GM12878 (cell line): Measurements from ENCODE around the gene TACSTD2. TPM values are rescaled to one million over a fixed set of nuclear protein-coding genes. Genes with fewer than 3 reads are reported as not detected.

Experiments
- ATAC-seq: fragments of 200-7000 bp; cut with Tn5 transposase; 3 replicates; pipeline ENCODE4 v1.9.1; 2020; ENCODE audit warnings: mild to moderate bottlenecking, moderate library complexity
- BruUV-seq: library from RNA; stranded (reverse); fragments of 400-500 nt; replicated peaks from 2 replicates; lab custom pipeline; 2021; lab: Mats Ljungman, UMichigan
- CTCF ChIA-PET: fragments of 300-600 bp; sonication (Branson Sonifier 250); formaldehyde crosslinking; extraction: SDS; loops from one replicate; lab custom pipeline; 2021; ENCODE audit warnings: inconsistent platforms; lab: Yijun Ruan, JAX
- POLR2A ChIA-PET: fragments of 350-600 bp; formaldehyde crosslinking; extraction: SDS; loops from one replicate; lab custom pipeline; 2021; ENCODE audit warnings: inconsistent platforms; lab: Charles Lee
- RAD21 ChIA-PET: fragments of 300-600 bp; sonication (Branson Sonifier 250); formaldehyde crosslinking; loops from one replicate; lab custom pipeline; 2023; ENCODE audit warnings: antibody characterized with exemption; ENCODE audit not compliant: unreplicated experiment; lab: Charles Lee
- SMC1A ChIA-PET: fragments of 300-600 bp; sonication (Branson Sonifier 250); formaldehyde crosslinking; loops from one replicate; lab custom pipeline; 2023; ENCODE audit not compliant: unreplicated experiment, uncharacterized antibody; lab: Charles Lee
- DNase-seq: peaks from one replicate; pipeline ENCODE4 v3.0.0-alpha.2; 2011; ENCODE audit warnings: low read depth, low spot score
- FAIRE-seq: peaks from 3 replicates; lab custom pipeline; 2011; peaks lifted over from hg19 to GRCh38; lab: Jason Lieb, UNC
- H2AFZ ChIP-seq: 2 replicates; pipeline ENCODE4 v1.6.0; 2011; ENCODE audit warnings: low read depth, low read length, control low read depth; ENCODE audit not compliant: control insufficient read depth
- H3K27ac ChIP-seq: 2 replicates; pipeline ENCODE4 v1.5.1; 2011; ENCODE audit warnings: control low read depth; ENCODE audit not compliant: control insufficient read depth, insufficient read depth
- H3K27me3 ChIP-seq, 2 experiments: replicated peaks in 1 of 2; 2 replicates each; pipeline versions ENCODE4 v1.6.0 to v1.6.1; 2011; ENCODE audit warnings: low read length in 1 of 2; ENCODE audit not compliant: control insufficient read depth in 2 of 2, insufficient read depth in 2 of 2
- H3K36me3 ChIP-seq, 2 experiments: 2 replicates each; pipeline ENCODE4 v1.5.1; 2011; ENCODE audit warnings: low read length in 1 of 2; ENCODE audit not compliant: control insufficient read depth in 2 of 2, insufficient read depth in 2 of 2
- H3K4me1 ChIP-seq: 2 replicates; pipeline ENCODE4 v1.6.1; 2011; ENCODE audit warnings: mild to moderate bottlenecking, low read length, moderate library complexity, mixed read lengths; ENCODE audit not compliant: control insufficient read depth, insufficient read depth
- H3K4me2 ChIP-seq: 2 replicates; pipeline ENCODE4 v1.6.0; 2011; ENCODE audit warnings: control low read depth; ENCODE audit not compliant: control insufficient read depth, insufficient read depth
- H3K4me3 ChIP-seq: fragments of 200-600 bp; sonication (generic); 2 replicates; pipeline ENCODE4 v1.5.1; 2016
- H3K79me2 ChIP-seq: 2 replicates; pipeline ENCODE4 v1.6.0; 2011; ENCODE audit warnings: low read length; ENCODE audit not compliant: control insufficient read depth, insufficient read depth
- H3K9ac ChIP-seq: 2 replicates; pipeline ENCODE4 v1.8.0; 2011; ENCODE audit warnings: low read length, control low read depth, mixed read lengths; ENCODE audit not compliant: control insufficient read depth, insufficient read depth
- H3K9me3 ChIP-seq: replicated peaks from 3 replicates; pipeline ENCODE4 v1.5.1; 2011; ENCODE audit warnings: mild to moderate bottlenecking, low read length; ENCODE audit not compliant: control insufficient read depth, insufficient read depth
- H4K20me1 ChIP-seq: 2 replicates; pipeline ENCODE4 v1.6.0; 2011; ENCODE audit not compliant: control insufficient read depth, insufficient read depth
- CREB1 ChIP-seq: IDR thresholded peaks from 2 replicates; pipeline ENCODE4 v1.6.1; 2012; ENCODE audit warnings: low read depth, mild to moderate bottlenecking, inconsistent platforms
- RAD21 ChIP-seq: IDR thresholded peaks from 2 replicates; pipeline ENCODE4 v1.6.1; 2011; ENCODE audit warnings: mild to moderate bottlenecking, low read depth, low read length, moderate library complexity; ENCODE audit not compliant: insufficient read depth
- SPI1 ChIP-seq: IDR thresholded peaks from 2 replicates; pipeline ENCODE4 v1.6.1; 2011; ENCODE audit warnings: low read depth, mild to moderate bottlenecking, low read length, moderate library complexity, borderline replicate concordance; ENCODE audit not compliant: insufficient read depth
- STAT1 ChIP-seq: fragments of 450-650 bp; conservative IDR thresholded peaks from 2 replicates; pipeline ENCODE4 v1.6.1; 2014; ENCODE audit warnings: antibody characterized with exemption, mild to moderate bottlenecking
- TCF7 ChIP-seq: IDR thresholded peaks from 2 replicates; pipeline ENCODE4 v1.6.1; 2014; ENCODE audit warnings: antibody characterized with exemption, borderline replicate concordance
- WGBS: methylation state at CpG from one replicate; pipeline ENCODE4 v1.1.6; 2016; ENCODE audit warnings: low lambda C conversion rate; ENCODE audit not compliant: insufficient replicate concordance, insufficient coverage; ENCODE audit errors: missing lambda C conversion rate; 5-methylcytosine and 5-hydroxymethylcytosine counted together
- in situ Hi-C: fragments of 300-500 bp; cut with MboI; formaldehyde crosslinking; loops from 9 replicates; pipeline ENCODE4 v1.14.3; 2018; ENCODE audit warnings: mixed read lengths
- intact Hi-C: fragments of 100-400 bp; cut with micrococcal nuclease; formaldehyde crosslinking; loops from one replicate; pipeline ENCODE4 v1.14.2; 2022; ENCODE audit not compliant: unreplicated experiment
- polyA plus RNA-seq, 11 experiments: library from polyadenylated mRNA; depleted of rRNA in 4 of 11; unstranded in 6 of 11; stranded (reverse) in 5 of 11; fragments of >200 nt; fragmentation: Nextera tagmentation in 4 of 11; fragmentation: Illumina TruSeq in 1 of 11; extraction: Ambion mirVana in 4 of 11; extraction: Trizol in 1 of 11; gene quantifications; 1 replicate in 1 of 11; 2 replicates in 10 of 11; pipeline versions ENCODE4 v1.2.1 to v1.2.3, GENCODE V29; 2011 to 2016; ENCODE audit warnings: inconsistent platforms in 2 of 11, missing spikeins in 2 of 11, low read depth in 1 of 11
- total RNA-seq, 4 experiments: library from RNA; depleted of rRNA in 3 of 4; stranded (reverse); fragments of >200 nt in 3 of 4; fragmentation: Illumina TruSeq in 1 of 4; extraction: Trizol in 1 of 4; gene quantifications; 2 replicates each; pipeline versions ENCODE4 v1.2.1 to v1.2.3, GENCODE V29; 2013 to 2021
- TF ChIP-seq, protein P1 (sequence below): IDR thresholded peaks from 2 replicates; pipeline ENCODE4 v1.6.1; 2011; ENCODE audit warnings: mild to moderate bottlenecking, low read depth, low read length, moderate library complexity; ENCODE audit not compliant: insufficient replicate concordance
- TF ChIP-seq, protein P2 (sequence below): fragments of 450-650 bp; IDR thresholded peaks from 2 replicates; pipeline ENCODE4 v1.6.1; 2017; ENCODE audit warnings: mild to moderate bottlenecking, moderate library complexity
- TF ChIP-seq, protein P3 (sequence below): fragments of 450-650 bp; IDR thresholded peaks from 2 replicates; pipeline ENCODE4 v1.6.1; 2017; ENCODE audit warnings: antibody characterized with exemption, mild to moderate bottlenecking, moderate library complexity

TACSTD2 gene
- total and polyA plus RNA-seq, 10 of the 15 experiments (the other 5 are each of a cell fraction or from before 2014, with no cell fraction given) = 0.56 to 9.4 (median 3.7) TPM

DNA sequence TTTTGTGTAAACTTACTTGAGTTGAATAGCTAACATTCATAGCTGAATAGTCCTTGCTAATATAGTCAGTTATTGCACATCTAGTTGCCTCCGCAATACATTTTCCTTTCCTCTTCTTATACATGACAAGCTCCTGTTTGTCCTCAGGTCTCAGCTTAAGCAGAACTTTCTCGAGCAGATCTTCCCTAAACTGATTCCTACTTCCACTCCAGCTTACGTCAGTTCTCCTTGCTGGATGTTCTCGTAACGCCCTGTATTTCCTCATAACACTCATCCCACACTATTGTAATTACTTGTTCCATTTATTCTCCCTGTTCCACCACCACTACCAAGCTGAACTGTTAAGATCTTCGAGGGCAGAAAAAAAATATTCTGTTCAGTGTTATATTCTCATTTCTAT lies 15.4 kb downstream of the TACSTD2 start:
- Histone ChIP-seq H3K27me3 (no peaks in the 10 kb centered on the region), H3K9me3 (no peaks in the 10 kb centered on the region; the same call in 2 of the 3 replicates), H4K20me1 (no peaks in the 10 kb centered on the region)
- intact Hi-C loops = no loop called here
- ChIA-PET POLR2A (no interaction called here), RAD21 (no interaction called here)
- in situ Hi-C loops = loop anchor here (25.0 kb wide), 1 partner anchor 1724 kb away; no protein-coding TSS in a partner anchor
- no peak for TF ChIP-seq STAT1
- no peak for TF ChIP-seq TCF7
- TF ChIP-seq, protein P1, sequence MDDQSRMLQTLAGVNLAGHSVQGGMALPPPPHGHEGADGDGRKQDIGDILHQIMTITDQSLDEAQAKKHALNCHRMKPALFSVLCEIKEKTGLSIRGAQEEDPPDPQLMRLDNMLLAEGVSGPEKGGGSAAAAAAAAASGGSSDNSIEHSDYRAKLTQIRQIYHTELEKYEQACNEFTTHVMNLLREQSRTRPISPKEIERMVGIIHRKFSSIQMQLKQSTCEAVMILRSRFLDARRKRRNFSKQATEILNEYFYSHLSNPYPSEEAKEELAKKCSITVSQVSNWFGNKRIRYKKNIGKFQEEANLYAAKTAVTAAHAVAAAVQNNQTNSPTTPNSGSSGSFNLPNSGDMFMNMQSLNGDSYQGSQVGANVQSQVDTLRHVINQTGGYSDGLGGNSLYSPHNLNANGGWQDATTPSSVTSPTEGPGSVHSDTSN = no peak
- TF ChIP-seq CREB1 = no peak
- TF ChIP-seq, protein P2, sequence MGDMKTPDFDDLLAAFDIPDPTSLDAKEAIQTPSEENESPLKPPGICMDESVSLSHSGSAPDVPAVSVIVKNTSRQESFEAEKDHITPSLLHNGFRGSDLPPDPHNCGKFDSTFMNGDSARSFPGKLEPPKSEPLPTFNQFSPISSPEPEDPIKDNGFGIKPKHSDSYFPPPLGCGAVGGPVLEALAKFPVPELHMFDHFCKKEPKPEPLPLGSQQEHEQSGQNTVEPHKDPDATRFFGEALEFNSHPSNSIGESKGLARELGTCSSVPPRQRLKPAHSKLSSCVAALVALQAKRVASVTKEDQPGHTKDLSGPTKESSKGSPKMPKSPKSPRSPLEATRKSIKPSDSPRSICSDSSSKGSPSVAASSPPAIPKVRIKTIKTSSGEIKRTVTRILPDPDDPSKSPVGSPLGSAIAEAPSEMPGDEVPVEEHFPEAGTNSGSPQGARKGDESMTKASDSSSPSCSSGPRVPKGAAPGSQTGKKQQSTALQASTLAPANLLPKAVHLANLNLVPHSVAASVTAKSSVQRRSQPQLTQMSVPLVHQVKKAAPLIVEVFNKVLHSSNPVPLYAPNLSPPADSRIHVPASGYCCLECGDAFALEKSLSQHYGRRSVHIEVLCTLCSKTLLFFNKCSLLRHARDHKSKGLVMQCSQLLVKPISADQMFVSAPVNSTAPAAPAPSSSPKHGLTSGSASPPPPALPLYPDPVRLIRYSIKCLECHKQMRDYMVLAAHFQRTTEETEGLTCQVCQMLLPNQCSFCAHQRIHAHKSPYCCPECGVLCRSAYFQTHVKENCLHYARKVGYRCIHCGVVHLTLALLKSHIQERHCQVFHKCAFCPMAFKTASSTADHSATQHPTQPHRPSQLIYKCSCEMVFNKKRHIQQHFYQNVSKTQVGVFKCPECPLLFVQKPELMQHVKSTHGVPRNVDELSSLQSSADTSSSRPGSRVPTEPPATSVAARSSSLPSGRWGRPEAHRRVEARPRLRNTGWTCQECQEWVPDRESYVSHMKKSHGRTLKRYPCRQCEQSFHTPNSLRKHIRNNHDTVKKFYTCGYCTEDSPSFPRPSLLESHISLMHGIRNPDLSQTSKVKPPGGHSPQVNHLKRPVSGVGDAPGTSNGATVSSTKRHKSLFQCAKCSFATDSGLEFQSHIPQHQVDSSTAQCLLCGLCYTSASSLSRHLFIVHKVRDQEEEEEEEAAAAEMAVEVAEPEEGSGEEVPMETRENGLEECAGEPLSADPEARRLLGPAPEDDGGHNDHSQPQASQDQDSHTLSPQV = no peak
- TF ChIP-seq, protein P3, sequence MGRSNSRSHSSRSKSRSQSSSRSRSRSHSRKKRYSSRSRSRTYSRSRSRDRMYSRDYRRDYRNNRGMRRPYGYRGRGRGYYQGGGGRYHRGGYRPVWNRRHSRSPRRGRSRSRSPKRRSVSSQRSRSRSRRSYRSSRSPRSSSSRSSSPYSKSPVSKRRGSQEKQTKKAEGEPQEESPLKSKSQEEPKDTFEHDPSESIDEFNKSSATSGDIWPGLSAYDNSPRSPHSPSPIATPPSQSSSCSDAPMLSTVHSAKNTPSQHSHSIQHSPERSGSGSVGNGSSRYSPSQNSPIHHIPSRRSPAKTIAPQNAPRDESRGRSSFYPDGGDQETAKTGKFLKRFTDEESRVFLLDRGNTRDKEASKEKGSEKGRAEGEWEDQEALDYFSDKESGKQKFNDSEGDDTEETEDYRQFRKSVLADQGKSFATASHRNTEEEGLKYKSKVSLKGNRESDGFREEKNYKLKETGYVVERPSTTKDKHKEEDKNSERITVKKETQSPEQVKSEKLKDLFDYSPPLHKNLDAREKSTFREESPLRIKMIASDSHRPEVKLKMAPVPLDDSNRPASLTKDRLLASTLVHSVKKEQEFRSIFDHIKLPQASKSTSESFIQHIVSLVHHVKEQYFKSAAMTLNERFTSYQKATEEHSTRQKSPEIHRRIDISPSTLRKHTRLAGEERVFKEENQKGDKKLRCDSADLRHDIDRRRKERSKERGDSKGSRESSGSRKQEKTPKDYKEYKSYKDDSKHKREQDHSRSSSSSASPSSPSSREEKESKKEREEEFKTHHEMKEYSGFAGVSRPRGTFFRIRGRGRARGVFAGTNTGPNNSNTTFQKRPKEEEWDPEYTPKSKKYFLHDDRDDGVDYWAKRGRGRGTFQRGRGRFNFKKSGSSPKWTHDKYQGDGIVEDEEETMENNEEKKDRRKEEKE = no peak
- no peak for TF ChIP-seq SPI1
- TF ChIP-seq RAD21 = no peak
- TF ChIP-seq, all 136 proteins: peak for 0
- WGBS = 21% methylated on average over 6 of the region's 6 CpGs
- no peak for DNase-seq
- Histone ChIP-seq H3K9ac (no peak overlapping the region), H3K4me3 (no peak overlapping the region), H3K36me3 (no peaks in the 10 kb centered on the region), H3K4me2 (no peak overlapping the region), H3K79me2 (no peaks in the 10 kb centered on the region), H3K4me1 (no peaks in the 10 kb centered on the region), H3K27ac (no peak overlapping the region), H2AFZ (no peak overlapping the region)
- ChIA-PET SMC1A (interaction anchor here (1.6 kb wide), 1 partner anchor 11 kb away, joined by 5 read pairs; no protein-coding TSS in a partner anchor), CTCF (interaction anchor here (0.6 to 2.1 kb wide), 2 partner anchors 91 to 943 kb away, joined by 3 to 8 read pairs; no protein-coding TSS in a partner anchor)
- no peak for ATAC-seq
- no peak for FAIRE-seq
- BruUV-seq = no TSS peak
